GM21515 (cell line): Measurements from ENCODE around the gene MPI.
"Not testable (repeated sequence)": the region's sequence is repeated elsewhere in the genome, so short reads cannot be mapped to it uniquely, and the experiment has no call there.

ENCODE experiments used
- ATAC-seq: cut with Tn5 transposase; IDR thresholded peaks from one replicate; pipeline ENCODE4 v1.9.1; 2021; ENCODE audit not compliant: unreplicated experiment

The MPI gene

GRCh38 chr15:74928771-74929198 is 38.9 kb downstream of the MPI start:
- no peak for ATAC-seq

DNA sequence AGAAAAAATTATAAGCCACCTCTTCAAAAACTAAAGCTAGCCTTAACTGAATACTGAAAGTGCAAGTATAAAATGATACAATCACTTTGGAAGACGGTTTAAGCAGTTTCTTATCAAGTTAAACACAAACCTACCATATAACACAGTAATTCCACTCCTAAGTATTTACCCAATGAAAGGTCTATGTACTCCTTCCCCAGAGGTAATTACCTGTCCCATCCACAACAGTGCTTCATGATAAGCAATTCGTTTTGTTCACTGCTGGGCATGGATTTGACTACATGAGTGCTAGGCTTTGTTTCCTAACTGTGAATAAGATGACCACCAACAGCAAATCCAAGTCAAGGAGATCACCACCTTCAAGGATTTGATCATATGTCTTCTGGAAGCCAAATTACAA is 43.7 kb downstream of the MPI start:
- no peak for ATAC-seq

GRCh38 chr15:74935193-74935592 is 45.4 kb downstream of the MPI start:
- ATAC-seq, result not testable (repeated sequence)

DNA sequence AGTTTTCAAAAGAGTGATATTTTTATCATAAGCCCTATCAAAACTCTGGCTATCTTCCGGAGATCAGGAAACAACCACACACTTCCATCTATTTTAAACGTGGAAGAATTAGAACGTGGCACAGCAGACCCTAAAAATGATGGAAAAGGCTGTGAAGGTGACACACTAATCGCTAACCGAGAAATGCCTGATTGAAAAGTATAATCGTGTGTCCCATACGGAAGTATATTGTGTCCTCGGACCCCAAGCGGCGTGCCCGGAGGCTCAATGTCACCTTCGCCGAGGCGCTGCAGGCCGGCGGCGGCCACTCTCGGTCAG is 47.4 kb downstream of the MPI start:
- no peak for ATAC-seq

DNA sequence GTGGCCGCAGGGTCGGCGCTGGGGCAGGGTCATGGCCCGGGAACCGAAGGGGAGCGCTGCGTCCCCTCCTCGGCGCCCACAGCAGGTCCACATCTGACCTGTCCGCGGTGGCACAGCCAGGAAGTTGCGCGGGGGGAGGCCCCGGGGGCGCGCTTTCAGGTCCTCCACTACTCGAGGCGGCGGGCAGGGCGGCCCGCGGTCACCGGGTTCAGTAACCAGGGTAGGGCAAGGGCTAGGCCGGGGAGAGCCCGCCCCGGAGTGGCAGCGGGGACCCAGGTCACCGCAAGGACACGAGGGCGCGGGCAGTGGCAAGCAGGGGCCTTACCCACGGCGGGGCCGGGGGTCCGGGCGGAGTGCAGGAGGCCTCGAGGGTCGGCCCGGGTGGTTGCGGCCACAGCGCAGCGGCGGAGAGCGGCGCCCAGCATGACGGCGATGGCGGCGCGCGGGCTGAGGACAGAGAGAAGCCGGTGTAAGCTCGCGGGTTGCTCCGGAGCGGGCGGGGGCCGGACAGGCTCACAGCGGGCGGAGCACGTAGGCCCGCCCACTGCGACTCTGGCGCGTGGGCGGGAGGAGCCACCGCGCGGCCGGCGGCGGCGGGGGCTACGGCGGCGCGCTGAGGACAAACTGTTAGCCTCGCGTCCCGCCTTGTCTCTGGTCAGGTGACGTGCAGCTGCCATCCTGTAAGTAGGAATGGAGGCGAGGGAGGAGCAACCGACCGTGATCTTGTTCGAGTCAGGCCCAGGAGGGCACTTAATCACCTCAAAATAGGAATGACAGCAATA is 47.9 kb downstream of the MPI start, which contains the start of gene COX5A:
Gene COX5A (minus strand): TSS at position 484 of the 782 bp plus-strand sequence. CDS start 59 bp downstream, at position 425.
- ATAC-seq, result peak; percentile 88

- ATAC-seq, result no peak
Observed at GRCh38 chr15:74950078-74950908, 60.5 kb downstream of the MPI start.

GRCh38 chr15:74951006-74951405 is 61.2 kb downstream of the MPI start:
- ATAC-seq, result no peak
